GM12891 (cell line): ENCODE results near the gene MAGEB17.

ENCODE experiments used
- POLR2A ChIP-seq: IDR thresholded peaks from 2 replicates; pipeline ENCODE4 v1.6.1; 2011; ENCODE audit warnings: low read depth, low read length, control low read depth
- POLR2AphosphoS5 ChIP-seq: IDR thresholded peaks from 2 replicates; pipeline ENCODE4 v1.6.1; 2011; ENCODE audit warnings: low read depth, low read length, control low read depth
- POU2F2 ChIP-seq: IDR thresholded peaks from 2 replicates; pipeline ENCODE4 v1.6.1; 2011; ENCODE audit warnings: low read depth, mild to moderate bottlenecking, control low read depth, low read length, moderate library complexity
- SPI1 ChIP-seq: IDR thresholded peaks from 2 replicates; pipeline ENCODE4 v1.6.1; 2011; ENCODE audit warnings: low read depth, low read length, control low read depth
- TAF1 ChIP-seq: IDR thresholded peaks from 2 replicates; pipeline ENCODE4 v1.6.1; 2011; ENCODE audit warnings: low read depth, low read length, control low read depth

GRCh38 chrX:16167181-16167580 lies at the start of gene MAGEB17:
- TF ChIP-seq POLR2A: no peak
- TF ChIP-seq SPI1: no peak
- no peak for TF ChIP-seq POLR2AphosphoS5
- TF ChIP-seq TAF1: no peak
- TF ChIP-seq POU2F2: no peak
